H1 (cell line): Measurements from ENCODE around the gene LAMA3. TPM values are rescaled to one million over a fixed set of nuclear protein-coding genes. Genes with fewer than 3 reads are reported as not detected.

Experiments
- E2F6 ChIP-seq: IDR thresholded peaks from 2 replicates; pipeline ENCODE4 v1.6.1; 2012; ENCODE audit warnings: inconsistent platforms
- polyA plus RNA-seq, 7 experiments: library from polyadenylated mRNA; depleted of rRNA in 3 of 7; stranded (reverse) in 5 of 7; unstranded in 2 of 7; fragments of >200 nt in 5 of 7; fragments of 200-250 nt in 2 of 7; gene quantifications; 1 replicate in 5 of 7; 2 replicates in 1 of 7; 4 replicates in 1 of 7; pipeline versions ENCODE4 v1.2.1 to v1.2.3, GENCODE V29; 2011 to 2013; ENCODE audit warnings: missing spikeins in 2 of 7, mixed read lengths in 2 of 7
- total RNA-seq: library from RNA; stranded (reverse); fragmentation: NEBNext Ultra II Directional; extraction: Animal tissue kit (Norgen Biotek cat#: 25700); gene quantifications from 2 replicates; pipeline ENCODE4 v1.2.1, GENCODE V29; 2021

LAMA3 gene
- total and polyA plus RNA-seq, 2 of the 8 experiments (the other 6 are each of a cell fraction or from before 2014, with no cell fraction given), result 0.76 to 5.0 TPM

- no peak for TF ChIP-seq E2F6
Observed at GRCh38 chr18:23908827-23909226, 219.6 kb downstream of the LAMA3 start (continued).
